C4-2B (cell line): ENCODE measurements around the gene COPS3.

Experiments used
- ZFX ChIP-seq: fragments of 450-650 bp; IDR thresholded peaks from 2 replicates; pipeline ENCODE4 v1.6.1; 2017
- TF ChIP-seq, protein P1 (sequence below): fragments of 450-650 bp; conservative IDR thresholded peaks from 2 replicates; pipeline ENCODE4 v1.5.1; 2017; ENCODE audit warnings: mild to moderate bottlenecking

GRCh38 chr17:17285951-17286350 is 4.9 kb upstream of the COPS3 start:
- TF ChIP-seq, protein P1, sequence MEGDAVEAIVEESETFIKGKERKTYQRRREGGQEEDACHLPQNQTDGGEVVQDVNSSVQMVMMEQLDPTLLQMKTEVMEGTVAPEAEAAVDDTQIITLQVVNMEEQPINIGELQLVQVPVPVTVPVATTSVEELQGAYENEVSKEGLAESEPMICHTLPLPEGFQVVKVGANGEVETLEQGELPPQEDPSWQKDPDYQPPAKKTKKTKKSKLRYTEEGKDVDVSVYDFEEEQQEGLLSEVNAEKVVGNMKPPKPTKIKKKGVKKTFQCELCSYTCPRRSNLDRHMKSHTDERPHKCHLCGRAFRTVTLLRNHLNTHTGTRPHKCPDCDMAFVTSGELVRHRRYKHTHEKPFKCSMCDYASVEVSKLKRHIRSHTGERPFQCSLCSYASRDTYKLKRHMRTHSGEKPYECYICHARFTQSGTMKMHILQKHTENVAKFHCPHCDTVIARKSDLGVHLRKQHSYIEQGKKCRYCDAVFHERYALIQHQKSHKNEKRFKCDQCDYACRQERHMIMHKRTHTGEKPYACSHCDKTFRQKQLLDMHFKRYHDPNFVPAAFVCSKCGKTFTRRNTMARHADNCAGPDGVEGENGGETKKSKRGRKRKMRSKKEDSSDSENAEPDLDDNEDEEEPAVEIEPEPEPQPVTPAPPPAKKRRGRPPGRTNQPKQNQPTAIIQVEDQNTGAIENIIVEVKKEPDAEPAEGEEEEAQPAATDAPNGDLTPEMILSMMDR, result no peak
- TF ChIP-seq ZFX, result no peak
